AG09309 (cell line): ENCODE measurements around the gene GRIN1.

Experiments
- DNase-seq: peaks from one replicate; pipeline ENCODE4 v3.0.0-alpha.2; 2010; ENCODE audit warnings: low read depth
- H3K4me3 ChIP-seq: 2 replicates; pipeline ENCODE4 v1.5.1; 2011; ENCODE audit warnings: mild to moderate bottlenecking, low read depth, low read length, moderate library complexity; ENCODE audit not compliant: control insufficient read depth
- TF ChIP-seq, protein P1 (sequence below): IDR thresholded peaks from 2 replicates; pipeline ENCODE4 v1.5.1; 2011; ENCODE audit warnings: mild to moderate bottlenecking, low read depth, low read length, inconsistent platforms; ENCODE audit not compliant: insufficient read depth, control insufficient read depth; ENCODE audit errors: missing control alignments

The GRIN1 gene

DNA sequence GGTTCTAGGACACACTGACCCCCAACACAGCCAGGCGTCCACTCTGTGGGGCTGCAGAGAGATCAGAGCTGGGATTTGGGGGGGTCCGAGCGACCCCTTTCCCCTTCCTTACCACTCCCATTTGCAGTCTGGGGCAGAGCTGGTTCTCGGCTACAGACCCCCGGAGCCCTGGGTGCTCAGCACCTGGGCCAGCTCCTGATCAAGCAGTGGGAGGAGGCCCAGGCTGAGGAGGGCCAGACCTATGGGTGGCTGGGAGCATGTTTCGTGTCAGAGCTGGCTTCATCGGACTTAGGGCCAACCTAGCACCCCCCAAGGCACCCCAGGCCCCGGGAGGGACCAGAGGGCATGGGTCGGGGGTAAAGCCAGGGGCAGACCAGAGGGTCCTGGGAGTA is 7.6 kb downstream of the GRIN1 start:
- no peak overlapping the region for H3K4me3 ChIP-seq
- TF ChIP-seq, protein P1, sequence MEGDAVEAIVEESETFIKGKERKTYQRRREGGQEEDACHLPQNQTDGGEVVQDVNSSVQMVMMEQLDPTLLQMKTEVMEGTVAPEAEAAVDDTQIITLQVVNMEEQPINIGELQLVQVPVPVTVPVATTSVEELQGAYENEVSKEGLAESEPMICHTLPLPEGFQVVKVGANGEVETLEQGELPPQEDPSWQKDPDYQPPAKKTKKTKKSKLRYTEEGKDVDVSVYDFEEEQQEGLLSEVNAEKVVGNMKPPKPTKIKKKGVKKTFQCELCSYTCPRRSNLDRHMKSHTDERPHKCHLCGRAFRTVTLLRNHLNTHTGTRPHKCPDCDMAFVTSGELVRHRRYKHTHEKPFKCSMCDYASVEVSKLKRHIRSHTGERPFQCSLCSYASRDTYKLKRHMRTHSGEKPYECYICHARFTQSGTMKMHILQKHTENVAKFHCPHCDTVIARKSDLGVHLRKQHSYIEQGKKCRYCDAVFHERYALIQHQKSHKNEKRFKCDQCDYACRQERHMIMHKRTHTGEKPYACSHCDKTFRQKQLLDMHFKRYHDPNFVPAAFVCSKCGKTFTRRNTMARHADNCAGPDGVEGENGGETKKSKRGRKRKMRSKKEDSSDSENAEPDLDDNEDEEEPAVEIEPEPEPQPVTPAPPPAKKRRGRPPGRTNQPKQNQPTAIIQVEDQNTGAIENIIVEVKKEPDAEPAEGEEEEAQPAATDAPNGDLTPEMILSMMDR = no peak
- no peak for DNase-seq

DNA sequence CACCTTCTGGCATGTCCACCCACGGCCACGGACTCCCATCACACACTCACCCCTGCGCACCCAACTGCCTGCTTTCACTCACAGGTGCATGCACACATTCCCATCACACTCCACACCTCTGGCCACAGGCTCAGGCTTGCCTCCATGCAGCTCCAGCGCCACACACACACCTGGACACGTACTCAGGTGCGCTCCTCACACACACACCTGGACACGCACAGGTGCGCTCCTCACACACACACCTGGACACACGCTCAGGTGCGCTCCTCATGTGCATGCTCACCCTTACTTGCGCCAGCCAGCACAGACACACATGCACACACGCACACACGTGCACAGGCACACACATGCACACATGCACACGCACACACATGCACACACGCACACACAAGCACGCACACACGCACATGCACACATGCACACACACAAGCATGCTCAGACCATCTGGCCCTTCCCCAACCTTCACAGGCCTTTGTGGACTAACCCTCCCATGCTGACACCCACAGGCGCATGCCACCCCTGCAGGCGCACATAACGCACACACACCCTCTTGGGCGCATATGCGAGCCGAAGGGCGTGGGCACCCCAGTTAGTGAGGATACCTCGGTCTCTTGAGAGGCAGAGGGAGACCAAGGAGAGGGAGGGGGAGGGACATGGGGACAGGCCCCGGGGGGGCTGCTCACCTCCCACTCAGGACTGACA is 8.3 kb downstream of the GRIN1 start:
- DNase-seq = no peak
- TF ChIP-seq, protein P1 = no peak

DNA sequence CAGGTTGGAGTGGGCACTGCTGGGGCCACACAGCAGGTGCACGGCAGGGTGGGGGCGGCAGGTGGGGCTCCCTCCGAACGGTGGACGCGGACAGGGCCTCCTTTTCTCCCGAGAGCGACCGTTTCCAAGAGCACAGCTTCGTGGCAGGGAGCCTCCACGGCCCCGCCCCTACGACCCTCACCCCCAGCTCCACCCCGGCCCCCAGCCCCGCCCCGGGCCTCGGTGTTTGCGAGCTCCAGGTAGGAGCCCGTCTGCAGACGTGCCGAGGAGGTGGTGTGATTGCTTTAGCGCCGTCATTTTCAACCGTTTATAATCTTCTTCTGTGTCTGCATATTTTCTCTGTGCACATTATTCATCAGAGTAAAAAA is 8.8 kb downstream of the GRIN1 start:
- no peak overlapping the region for H3K4me3 ChIP-seq
- TF ChIP-seq, protein P1 = no peak
- DNase-seq = no peak

More for the DNA sequence above, 8.3 kb downstream of the GRIN1 start:
- no peak overlapping the region for H3K4me3 ChIP-seq

DNA sequence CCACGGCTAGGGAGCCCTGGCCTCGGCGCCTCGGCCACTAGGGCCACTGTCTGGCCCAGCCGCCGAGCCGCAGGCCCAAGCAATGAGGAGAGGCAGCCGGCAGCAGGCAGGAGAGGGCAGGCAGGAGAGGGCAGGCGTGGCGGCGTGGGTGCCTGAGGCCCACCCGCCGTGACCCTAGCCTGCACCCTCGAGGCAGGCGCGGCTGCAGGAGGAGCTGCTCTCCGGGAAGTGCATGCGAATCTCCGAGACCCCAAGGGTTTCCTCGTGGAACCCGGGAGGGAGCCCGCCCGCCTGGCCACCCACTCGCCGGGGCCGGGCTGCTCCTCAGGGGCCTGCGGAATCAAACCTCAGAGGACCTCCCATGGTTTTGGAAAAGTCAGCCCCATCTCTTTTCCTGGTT is 9.3 kb downstream of the GRIN1 start:
- H3K4me3 ChIP-seq = no peak overlapping the region
- TF ChIP-seq, protein P1 = no peak
- DNase-seq = no peak

DNA sequence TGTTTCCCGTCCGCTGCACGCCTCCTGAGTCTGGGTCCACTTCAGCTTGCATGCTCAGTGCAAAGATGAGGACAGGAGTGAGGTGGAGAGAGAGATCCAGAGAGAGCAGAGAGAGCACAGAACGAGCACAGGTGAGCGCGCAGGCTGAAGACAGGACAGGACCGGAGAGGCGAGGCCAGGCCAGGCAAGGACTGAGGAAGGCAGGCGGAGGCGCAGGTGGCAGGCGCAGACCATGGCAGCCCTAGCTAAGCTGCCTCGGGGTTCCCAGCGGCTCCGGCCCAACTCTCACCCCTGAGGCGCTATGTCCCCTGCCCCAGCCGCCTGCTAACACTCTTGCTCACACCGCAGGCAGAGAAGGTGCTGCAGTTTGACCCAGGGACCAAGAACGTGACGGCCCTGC is 9.7 kb downstream of the GRIN1 start:
- no peak overlapping the region for H3K4me3 ChIP-seq
- TF ChIP-seq, protein P1 = no peak
- DNase-seq = no peak

DNA sequence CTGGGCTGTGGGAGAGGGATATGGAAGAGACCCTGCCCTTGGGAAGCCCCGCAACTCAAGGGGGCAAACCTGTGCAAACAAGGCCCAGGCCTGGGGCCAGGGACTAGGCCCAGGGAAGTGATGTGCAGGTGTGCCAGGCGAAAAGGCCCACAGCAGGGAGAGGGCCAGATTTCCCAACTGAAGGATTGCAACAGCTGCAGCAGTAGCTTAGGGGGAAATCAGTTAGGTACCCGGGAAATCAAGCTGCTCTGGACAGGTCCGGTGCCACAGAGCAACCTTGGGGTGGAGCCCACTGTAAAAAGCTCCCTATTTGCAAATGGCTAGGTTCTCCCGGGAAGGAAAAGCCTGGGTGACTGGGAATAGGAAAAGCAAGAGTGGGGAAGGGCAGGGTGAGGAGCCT is 10.4 kb downstream of the GRIN1 start:
- DNase-seq = no peak
- TF ChIP-seq, protein P1 = no peak
- no peak overlapping the region for H3K4me3 ChIP-seq
